ENCODE results near the gene CHKA. TPM values are rescaled to one million over a fixed set of nuclear protein-coding genes. Genes with fewer than 3 reads are reported as not detected.

Gene CHKA
- total and polyA plus RNA-seq, 9 of the 15 experiments (the other 6 are each of a cell fraction or from before 2014, with no cell fraction given), result 3.6 to 37.0 (median 30.2) TPM

GRCh38 chr11:68032997-68033707, 88.0 kb downstream of the CHKA start:
- Histone ChIP-seq H4K20me1 (replicated peaks; ENCODE audit: control insufficient read depth, insufficient read depth, low read length) (no peaks in the 10 kb centered on the region), H2AFZ (ENCODE audit: low read depth, low read length) (no peak overlapping the region), H3K4me1 (replicated peaks in 1 of 2; ENCODE audit: control insufficient read depth in 2 of 2, insufficient read depth in 2 of 2, low read length in 2 of 2) (peaks cover 21 to 64% of the 10 kb centered on the region in 2 experiments), H3K27me3 (ENCODE audit: control insufficient read depth in 2 of 2, insufficient read depth in 2 of 2, low read length in 2 of 2) (no peaks in the 10 kb centered on the region), H3K9me3 (replicated peaks; ENCODE audit: control insufficient read depth, insufficient read depth, low read depth, low read length) (no peaks in the 10 kb centered on the region), H3K9ac (ENCODE audit: insufficient read depth in 1 of 2, low read depth in 2 of 2, low read length in 2 of 2) (peak overlapping the region in 1 of 2 experiments; percentile 55; a peak in 1 of 4 replicates), H3K36me3 (ENCODE audit: control insufficient read depth, insufficient read depth, low read length) (peaks cover 44% of the 10 kb centered on the region; the same call in 2 of the 3 replicates), H3K4me2 (ENCODE audit: insufficient read depth, low read length) (no peak overlapping the region), H3K9me1 (ENCODE audit: control insufficient read depth, insufficient read depth, low read length) (no peaks in the 10 kb centered on the region), H3K79me2 (ENCODE audit: control insufficient read depth, insufficient read depth, low read length) (peaks cover 25% of the 10 kb centered on the region), H3K4me3 (no peak overlapping the region), H3K27ac (ENCODE audit: extremely low read depth, low read depth, low read length) (no peak overlapping the region)
- peak; percentile 9; the same call in 1 of the 2 replicates for TF ChIP-seq POLR2G (IDR thresholded peaks at IDR 0.05; ENCODE audit: low read depth, low read length)
- no peak for TF ChIP-seq EP300 (IDR thresholded peaks at IDR 0.05; ENCODE audit: low read length)
- peak; percentile 13 for TF ChIP-seq RBFOX2 (IDR thresholded peaks at IDR 0.05; ENCODE audit: low read depth, low read length)
- ATAC-seq (no peak), FAIRE-seq (no peak), DNase-seq (ENCODE audit: extremely low read depth in 1 of 4, low spot score in 3 of 4) (no peak)
- ChIA-PET POLR2A (interaction anchor here (0.6 kb wide), 1 partner anchor 18 kb away, joined by 3 read pairs; no protein-coding TSS in a partner anchor), CTCF (ENCODE audit: low intra/inter-chr PET ratio) (no interaction called here)
- BruUV-seq (replicated peaks), result no TSS peak
- intact Hi-C loops (cut with micrococcal nuclease), result no loop called here
- in situ Hi-C loops (cut with MboI), result no loop called here
- WGBS (ENCODE audit: insufficient coverage, low coverage, missing lambda C conversion rate), result 92% methylated on average over 11 of the region's 29 CpGs

- peaks cover 25% of the 10 kb centered on the region for H3K79me2 ChIP-seq (ENCODE audit: control insufficient read depth, insufficient read depth, low read length)
- no peak for DNase-seq (ENCODE audit: extremely low read depth in 1 of 4, low spot score in 3 of 4)
- H3K9me3 ChIP-seq (replicated peaks; ENCODE audit: control insufficient read depth, insufficient read depth, low read depth, low read length), result no peaks in the 10 kb centered on the region
- H3K9me1 ChIP-seq (ENCODE audit: control insufficient read depth, insufficient read depth, low read length), result no peaks in the 10 kb centered on the region
- no peak overlapping the region for H3K4me3 ChIP-seq
- no peak for FAIRE-seq
- intact Hi-C loops (cut with micrococcal nuclease), result no loop called here
- peak overlapping the region; percentile 95; the same call in 1 of the 2 replicates for H3K4me2 ChIP-seq (ENCODE audit: insufficient read depth, low read length)
- ChIA-PET CTCF (ENCODE audit: low intra/inter-chr PET ratio) (no interaction called here), POLR2A (interaction anchor here (0.7 to 1.3 kb wide), 2 partner anchors 8 to 1703 kb away, joined by 3 to 8 read pairs; no protein-coding TSS in a partner anchor)
- no TSS peak for BruUV-seq (replicated peaks)
- peak overlapping the region; percentile 98 to 99 for H3K9ac ChIP-seq (ENCODE audit: insufficient read depth in 1 of 2, low read depth in 2 of 2, low read length in 2 of 2)
- no peaks in the 10 kb centered on the region for H3K27me3 ChIP-seq (ENCODE audit: control insufficient read depth in 2 of 2, insufficient read depth in 2 of 2, low read length in 2 of 2)
- no peak overlapping the region; the same call in 2 of the 3 replicates for H3K27ac ChIP-seq (ENCODE audit: extremely low read depth, low read depth, low read length)
- in situ Hi-C loops (cut with MboI), result no loop called here
- 88% methylated on average over 8 of the region's 9 CpGs for WGBS (ENCODE audit: insufficient coverage, low coverage, missing lambda C conversion rate)
- no peak for TF ChIP-seq ZNF79 (CRISPR knock-in tag; IDR thresholded peaks at IDR 0.05; ENCODE audit: low read depth)
- TF ChIP-seq MYNN (IDR thresholded peaks at IDR 0.05), result no peak
- TF ChIP-seq MYNN (CRISPR knock-in tag; IDR thresholded peaks at IDR 0.05), result no peak
- no peak for TF ChIP-seq ZNF175 (CRISPR knock-in tag; IDR thresholded peaks at IDR 0.05; ENCODE audit: low read depth)
- peaks cover 14 to 63% of the 10 kb centered on the region in 2 experiments; a peak in 4 of 5 replicates for H3K4me1 ChIP-seq (replicated peaks in 1 of 2; ENCODE audit: control insufficient read depth in 2 of 2, insufficient read depth in 2 of 2, low read length in 2 of 2)
- H2AFZ ChIP-seq (ENCODE audit: low read depth, low read length), result no peak overlapping the region
- H4K20me1 ChIP-seq (replicated peaks; ENCODE audit: control insufficient read depth, insufficient read depth, low read length), result no peaks in the 10 kb centered on the region
- no peak for ATAC-seq
- H3K36me3 ChIP-seq (ENCODE audit: control insufficient read depth, insufficient read depth, low read length), result peaks cover 39% of the 10 kb centered on the region; the same call in 2 of the 3 replicates
Measured at GRCh38 chr11:68032003-68032402, 89.2 kb downstream of the CHKA start.
